Body of pancreas (tissue), 4 donors: ENCODE results near the gene ARHGAP32. TPM values are rescaled to one million over a fixed set of nuclear protein-coding genes. Genes with fewer than 3 reads are reported as not detected.

Experiments
- ATAC-seq: fragments of 150-250 bp; one replicate; pipeline ENCODE4 v1.9.1; 2016
- DNase-seq, 4 donors: peaks; one replicate each; pipeline ENCODE4 v3.0.0-alpha.2; 2019
- H3K27ac ChIP-seq, 4 donors: fragments of 200-600 bp; sonication (generic); 1 replicate in 3 of 4; 2 replicates in 1 of 4; pipeline versions ENCODE4 v1.5.1 to v1.6.1; 2016 to 2019; ENCODE audit warnings: mild to moderate bottlenecking in 1 of 4, mixed read lengths in 1 of 4, moderate library complexity in 1 of 4
- H3K27me3 ChIP-seq, 2 donors: fragments of 200-600 bp; sonication (generic); one replicate each; pipeline ENCODE4 v1.6.0; 2016; ENCODE audit warnings: mild to moderate bottlenecking in 1 of 2
- H3K36me3 ChIP-seq, 2 donors: fragments of 200-600 bp; sonication (generic); replicated peaks in 1 of 2; 2 replicates each; pipeline ENCODE4 v1.5.1; 2016; ENCODE audit warnings: low read depth in 2 of 2; ENCODE audit not compliant: insufficient read depth in 1 of 2
- H3K4me1 ChIP-seq: fragments of 200-600 bp; sonication (generic); one replicate; pipeline ENCODE4 v1.6.0; 2016
- H3K4me3 ChIP-seq, 2 donors: fragments of 200-600 bp; sonication (generic); 1 replicate in 1 of 2; 2 replicates in 1 of 2; pipeline ENCODE4 v1.5.1; 2016 to 2019
- H3K9me3 ChIP-seq, 3 donors: fragments of 200-600 bp; sonication (generic); 1 replicate in 2 of 3; 2 replicates in 1 of 3; pipeline ENCODE4 v1.5.1; 2016
- CTCF ChIP-seq, 7 experiments: fragments of 450-650 bp in 4 of 7; fragments of 200-600 bp in 3 of 7; sonication (generic) in 3 of 7; IDR thresholded peaks; one replicate each; pipeline ENCODE4 v1.5.1; 2016 to 2019; ENCODE audit warnings: antibody characterized with exemption in 7 of 7
- POLR2A ChIP-seq, 3 donors: fragments of 450-650 bp; IDR thresholded peaks; one replicate each; pipeline ENCODE4 v1.6.1; 2016; ENCODE audit warnings: antibody characterized with exemption in 3 of 3, mild to moderate bottlenecking in 2 of 3
- WGBS, 2 donors: methylation state at CpG; one replicate each; pipeline ENCODE4 v1.1.5; 2017; 5-methylcytosine and 5-hydroxymethylcytosine counted together
- intact Hi-C: fragments of 100-400 bp; cut with DNase I; formaldehyde crosslinking; loops from one replicate; pipeline ENCODE4 v1.15.1; 2023
- total RNA-seq, 2 donors: library from RNA; depleted of rRNA; stranded (reverse); fragments of >200 nt; gene quantifications; one replicate each; pipeline ENCODE4 v1.1.0, GENCODE V29; 2016

Gene ARHGAP32
- total RNA-seq: 10 to 100 TPM; 26.0 to 30.4 TPM

GRCh38 chr11:129192150-129192549 lies at the start of gene ARHGAP32:
Gene ARHGAP32, minus strand, starts transcription at chr11:129192325. Its CDS starts 127 bp downstream, at chr11:129192198.
- H3K9me3 ChIP-seq: no peaks in the 10 kb centered on the region
- TF ChIP-seq CTCF (IDR thresholded peaks at IDR 0.05): no peak
- TF ChIP-seq POLR2A (IDR thresholded peaks at IDR 0.05): no peak
- no peaks in the 10 kb centered on the region for H3K27me3 ChIP-seq
- H3K4me1 ChIP-seq: peaks cover 18% of the 10 kb centered on the region
- ATAC-seq: no peak
- no peaks in the 10 kb centered on the region for H3K36me3 ChIP-seq
- H3K27ac ChIP-seq: no peak within 1 kb of the TSS
- intact Hi-C loops: no loop called here
- no peak for DNase-seq
- no peak within 1 kb of the TSS for H3K4me3 ChIP-seq
- WGBS, 2 donors: 78 to 83% methylated on average over 2 of the region's 2 CpGs

- intact Hi-C loops: no loop called here
- H3K4me3 ChIP-seq: no peak overlapping the region
- WGBS, 2 donors: 94 to 98% methylated on average over 2 of the region's 2 CpGs
- no peaks in the 10 kb centered on the region for H3K36me3 ChIP-seq
- no peaks in the 10 kb centered on the region for H3K27me3 ChIP-seq
- ATAC-seq: no peak
- TF ChIP-seq POLR2A (IDR thresholded peaks at IDR 0.05) (no peak), CTCF (IDR thresholded peaks at IDR 0.05) (no peak)
- H3K4me1 ChIP-seq: peaks cover 25% of the 10 kb centered on the region
- no peak for DNase-seq
- H3K27ac ChIP-seq: no peak overlapping the region
- no peaks in the 10 kb centered on the region for H3K9me3 ChIP-seq
These were observed 47.1 kb upstream of the ARHGAP32 start for GRCh38 chr11:129239207-129239606.

- peaks cover 25% of the 10 kb centered on the region for H3K4me1 ChIP-seq
- intact Hi-C loops: no loop called here
- TF ChIP-seq POLR2A (IDR thresholded peaks at IDR 0.05) (no peak), CTCF (IDR thresholded peaks at IDR 0.05) (no peak)
- H3K27me3 ChIP-seq: no peaks in the 10 kb centered on the region
- H3K4me3 ChIP-seq: no peak overlapping the region
- no peak for ATAC-seq
- H3K9me3 ChIP-seq: no peaks in the 10 kb centered on the region
- no peaks in the 10 kb centered on the region for H3K36me3 ChIP-seq
- H3K27ac ChIP-seq: no peak overlapping the region
- no peak for DNase-seq
- WGBS, 2 donors: 89 to 96% methylated on average over 3 of the region's 3 CpGs
These were observed 45.9 kb upstream of the ARHGAP32 start for GRCh38 chr11:129237880-129238638.

GRCh38 chr11:129237456-129237855 lies 45.3 kb upstream of the ARHGAP32 start:
- peaks cover 25% of the 10 kb centered on the region for H3K4me1 ChIP-seq
- no peak overlapping the region for H3K27ac ChIP-seq
- TF ChIP-seq CTCF (IDR thresholded peaks at IDR 0.05): no peak
- intact Hi-C loops: no loop called here
- no peak for ATAC-seq
- H3K36me3 ChIP-seq: no peaks in the 10 kb centered on the region
- no peak for DNase-seq
- H3K27me3 ChIP-seq: no peaks in the 10 kb centered on the region
- H3K9me3 ChIP-seq: no peaks in the 10 kb centered on the region
- WGBS, 2 donors: 86 to 88% methylated on average over 4 of the region's 4 CpGs
- H3K4me3 ChIP-seq: no peak overlapping the region

GRCh38 chr11:129236850-129237249 lies 44.7 kb upstream of the ARHGAP32 start:
- H3K9me3 ChIP-seq: no peaks in the 10 kb centered on the region
- peaks cover 25% of the 10 kb centered on the region for H3K4me1 ChIP-seq
- TF ChIP-seq POLR2A (IDR thresholded peaks at IDR 0.05) (no peak), CTCF (IDR thresholded peaks at IDR 0.05) (no peak)
- H3K27me3 ChIP-seq: no peaks in the 10 kb centered on the region
- ATAC-seq (no peak), DNase-seq (no peak)
- H3K36me3 ChIP-seq: no peaks in the 10 kb centered on the region
- H3K27ac ChIP-seq: no peak overlapping the region
- 93 to 100% methylated on average over 1 of the region's 1 CpG for WGBS, 2 donors
- intact Hi-C loops: no loop called here
- H3K4me3 ChIP-seq: no peak overlapping the region
